ENCODE results near the gene EEF1AKMT1. TPM values are rescaled to one million over a fixed set of nuclear protein-coding genes. Genes with fewer than 3 reads are reported as not detected.

The EEF1AKMT1 gene
- total and polyA plus RNA-seq, 8 donors: 9.6 to 15.9 (median 14.0) TPM

- peaks cover 0 to 11% of the 10 kb centered on the region in 2 donors for H3K36me3 ChIP-seq
- DNase-seq (no peak), ATAC-seq (no peak)
- no peak overlapping the region for H3K4me3 ChIP-seq
- no peak for TF ChIP-seq CTCF (IDR thresholded peaks at IDR 0.05)
- no peaks in the 10 kb centered on the region for H3K9me3 ChIP-seq
- peaks cover 3 to 24% of the 10 kb centered on the region in 2 donors for H3K4me1 ChIP-seq
- peak overlapping the region in 1 of 2 donors; percentile 21 for H3K27ac ChIP-seq
- no peaks in the 10 kb centered on the region for H3K27me3 ChIP-seq
- intact Hi-C loops (cut with DNase I): no loop called here
These were observed 41.7 kb upstream of the EEF1AKMT1 start for GRCh38 chr13:20815464-20815863.

- Histone ChIP-seq H3K27ac (peak overlapping the region; percentile 62 to 71), H3K4me3 (no peak overlapping the region), H3K36me3 (peaks cover 0 to 14% of the 10 kb centered on the region in 2 donors), H3K9me3 (no peaks in the 10 kb centered on the region), H3K27me3 (no peaks in the 10 kb centered on the region), H3K4me1 (peaks cover 3 to 24% of the 10 kb centered on the region in 2 donors)
- ATAC-seq (peak; percentile 96), DNase-seq (peak; percentile 45 to 82 (median 78))
- TF ChIP-seq CTCF (IDR thresholded peaks at IDR 0.05): no peak
- intact Hi-C loops (cut with DNase I): no loop called here
These were observed 40.6 kb upstream of the EEF1AKMT1 start for GRCh38 chr13:20814224-20814910.

- Histone ChIP-seq H3K4me3 (no peak overlapping the region), H3K9me3 (no peaks in the 10 kb centered on the region), H3K27me3 (no peaks in the 10 kb centered on the region), H3K36me3 (peaks cover 0 to 21% of the 10 kb centered on the region in 2 donors), H3K4me1 (peaks cover 3 to 24% of the 10 kb centered on the region in 2 donors), H3K27ac (peak overlapping the region in 1 of 2 donors; percentile 62)
- TF ChIP-seq CTCF (IDR thresholded peaks at IDR 0.05): no peak
- DNase-seq (no peak), ATAC-seq (no peak)
- intact Hi-C loops (cut with DNase I): no loop called here
These were observed 39.1 kb upstream of the EEF1AKMT1 start for GRCh38 chr13:20812890-20813289.

GRCh38 chr13:20810808-20811207, 37.0 kb upstream of the EEF1AKMT1 start:
- Histone ChIP-seq H3K4me3 (no peak overlapping the region), H3K27ac (no peak overlapping the region), H3K9me3 (no peaks in the 10 kb centered on the region), H3K36me3 (peaks cover 0 to 36% of the 10 kb centered on the region in 2 donors), H3K4me1 (peaks cover 3 to 24% of the 10 kb centered on the region in 2 donors), H3K27me3 (no peaks in the 10 kb centered on the region)
- no peak for DNase-seq
- TF ChIP-seq CTCF (IDR thresholded peaks at IDR 0.05): no peak
- ATAC-seq: no peak
- intact Hi-C loops (cut with DNase I): no loop called here

- peak; percentile 61 for ATAC-seq
These were observed 35.1 kb upstream of the EEF1AKMT1 start for GRCh38 chr13:20808874-20809273.

More at GRCh38 chr13:20808874-20809273, 35.1 kb upstream of the EEF1AKMT1 start:
- H3K4me1 ChIP-seq: peaks cover 0 to 8% of the 10 kb centered on the region in 2 donors
- TF ChIP-seq CTCF (IDR thresholded peaks at IDR 0.05): no peak
- no peaks in the 10 kb centered on the region for H3K9me3 ChIP-seq
- H3K27ac ChIP-seq: no peak overlapping the region
- DNase-seq: no peak
- no peak overlapping the region for H3K4me3 ChIP-seq
- intact Hi-C loops (cut with DNase I): no loop called here
- peaks cover 0 to 41% of the 10 kb centered on the region in 2 donors for H3K36me3 ChIP-seq
- no peaks in the 10 kb centered on the region for H3K27me3 ChIP-seq

Data from left lung (tissue), 10 donors.